ENCODE data around the gene IL17C. TPM values are rescaled to one million over a fixed set of nuclear protein-coding genes. Genes with fewer than 3 reads are reported as not detected.
A peak's percentile ranks its signal among the peaks of the same experiment; 100 is the strongest.

The IL17C gene
- total and polyA plus RNA-seq, 4 experiments from 2014 or later, result 0.44 TPM; not detected in 3

DNA sequence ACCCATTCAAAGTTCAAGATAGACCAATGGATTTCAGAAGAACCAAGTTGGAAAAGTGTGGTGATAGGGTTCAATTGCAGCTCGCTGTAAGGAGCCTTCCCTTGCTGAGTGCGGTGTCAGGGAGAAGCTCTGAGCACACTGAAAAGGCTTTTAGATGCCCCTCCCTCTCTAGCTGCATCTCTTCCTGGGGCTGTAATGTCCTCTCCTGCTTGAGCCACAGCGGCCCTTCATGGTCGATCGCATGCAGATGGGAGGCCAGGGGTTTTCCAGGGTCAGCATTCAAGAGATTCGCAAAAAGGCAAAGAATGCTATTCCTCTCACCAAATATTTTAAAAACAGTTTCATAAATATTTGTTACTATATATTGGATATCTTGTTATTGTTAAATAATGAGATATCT is 44.5 kb upstream of the IL17C start:
- CTCF ChIA-PET (ENCODE audit: partially characterized antibody), result interaction anchor here (1.4 kb wide), 1 partner anchor 93 kb away, joined by 3 read pairs; the partner anchor contains the start of gene SNAI3
- Histone ChIP-seq H3K36me3 (ENCODE audit: insufficient read depth, low read length) (peaks cover 26% of the 10 kb centered on the region), H3K27me3 (ENCODE audit: insufficient read depth, low read length) (no peaks in the 10 kb centered on the region), H3K27ac (ENCODE audit: low read depth, low read length) (no peak overlapping the region), H3K4me3 (ENCODE audit: low read length in 2 of 2) (no peak overlapping the region), H3K9me3 (ENCODE audit: control insufficient read depth in 1 of 2, low read length in 2 of 2) (no peaks in the 10 kb centered on the region), H3K4me1 (ENCODE audit: insufficient read depth, low read length) (peaks cover 26% of the 10 kb centered on the region)
- intact Hi-C loops (cut with micrococcal nuclease), result no loop called here
- H3K27ac Mint-ChIP-seq, result no peak overlapping the region
- no peaks in the 10 kb centered on the region for H3K27me3 Mint-ChIP-seq
- peaks cover 20 to 40% of the 10 kb centered on the region in 2 donors for H3K36me3 Mint-ChIP-seq
- DNase-seq, result no peak
- POLR2A ChIA-PET (ENCODE audit: partially characterized antibody), result interaction anchor here (1.0 kb wide), 1 partner anchor 26 kb away, joined by 3 read pairs; no protein-coding TSS in a partner anchor
- H3K4me1 Mint-ChIP-seq, result peaks cover 24 to 30% (median 25%) of the 10 kb centered on the region in 4 donors
- H3K4me3 Mint-ChIP-seq, result no peak overlapping the region
- H3K9me3 Mint-ChIP-seq, result no peaks in the 10 kb centered on the region

DNA sequence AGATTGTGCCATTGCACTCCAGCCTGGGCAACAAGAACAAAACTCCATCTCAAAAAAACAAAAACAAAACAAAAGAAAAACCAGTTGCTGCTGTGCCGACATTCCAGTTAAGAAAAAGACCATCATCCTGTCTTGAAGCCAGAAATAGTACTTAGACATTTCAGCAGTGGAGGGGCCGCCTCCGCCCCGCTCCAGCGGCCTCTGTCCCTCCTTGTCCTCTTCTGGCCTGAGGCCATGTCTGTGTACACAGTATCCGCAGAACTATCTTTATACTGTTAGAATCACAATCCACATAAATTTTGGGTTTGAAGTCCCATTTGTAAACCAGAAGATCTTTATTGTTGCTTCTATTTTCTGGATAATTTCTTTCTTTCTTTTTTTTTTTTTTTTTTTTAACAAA is 43.3 kb upstream of the IL17C start:
- ChIA-PET POLR2A (ENCODE audit: partially characterized antibody) (no interaction called here), CTCF (ENCODE audit: partially characterized antibody) (no interaction called here)
- intact Hi-C loops (cut with micrococcal nuclease), result no loop called here
- Histone ChIP-seq H3K27me3 (ENCODE audit: insufficient read depth, low read length) (no peaks in the 10 kb centered on the region), H3K27ac (ENCODE audit: low read depth, low read length) (no peak overlapping the region), H3K36me3 (ENCODE audit: insufficient read depth, low read length) (peaks cover 32% of the 10 kb centered on the region), H3K4me3 (ENCODE audit: low read length in 2 of 2) (no peak overlapping the region), H3K9me3 (ENCODE audit: control insufficient read depth in 1 of 2, low read length in 2 of 2) (no peaks in the 10 kb centered on the region), H3K4me1 (ENCODE audit: insufficient read depth, low read length) (peaks cover 14% of the 10 kb centered on the region)
- peak overlapping the region in 1 of 7 donors; percentile 42 for H3K27ac Mint-ChIP-seq
- DNase-seq, result no peak
- H3K4me1 Mint-ChIP-seq, result peaks cover 13 to 20% (median 16%) of the 10 kb centered on the region in 4 donors
- H3K4me3 Mint-ChIP-seq, result peak overlapping the region in 1 of 8 donors; percentile 15
- H3K27me3 Mint-ChIP-seq, result no peaks in the 10 kb centered on the region
- no peaks in the 10 kb centered on the region for H3K9me3 Mint-ChIP-seq
- H3K36me3 Mint-ChIP-seq, result peaks cover 20 to 40% of the 10 kb centered on the region in 2 donors

GRCh38 chr16:88595921-88596320 is 42.5 kb upstream of the IL17C start:
- H3K36me3 ChIP-seq (ENCODE audit: insufficient read depth, low read length), result peaks cover 38% of the 10 kb centered on the region
- H3K4me1 ChIP-seq (ENCODE audit: insufficient read depth, low read length), result peaks cover 11% of the 10 kb centered on the region
- ChIA-PET POLR2A (ENCODE audit: partially characterized antibody) (no interaction called here), CTCF (ENCODE audit: partially characterized antibody) (no interaction called here)
- H3K4me3 ChIP-seq (ENCODE audit: low read length in 2 of 2), result no peak overlapping the region
- no peaks in the 10 kb centered on the region for H3K27me3 ChIP-seq (ENCODE audit: insufficient read depth, low read length)
- Mint-ChIP-seq H3K4me1 (peaks cover 11 to 24% (median 15%) of the 10 kb centered on the region in 4 donors), H3K36me3 (peaks cover 24 to 42% of the 10 kb centered on the region in 2 donors), H3K27me3 (no peaks in the 10 kb centered on the region), H3K4me3 (no peak overlapping the region), H3K9me3 (no peaks in the 10 kb centered on the region), H3K27ac (no peak overlapping the region)
- no peaks in the 10 kb centered on the region for H3K9me3 ChIP-seq (ENCODE audit: control insufficient read depth in 1 of 2, low read length in 2 of 2)
- no peak overlapping the region for H3K27ac ChIP-seq (ENCODE audit: low read depth, low read length)
- DNase-seq, result no peak
- intact Hi-C loops (cut with micrococcal nuclease), result no loop called here

- CTCF ChIA-PET (ENCODE audit: partially characterized antibody), result interaction anchor here (0.9 kb wide), 1 partner anchor 24 kb away, joined by 4 read pairs; no protein-coding TSS in a partner anchor
- H3K27ac ChIP-seq (ENCODE audit: low read depth, low read length), result no peak overlapping the region
- POLR2A ChIA-PET (ENCODE audit: partially characterized antibody), result no interaction called here
These were observed 41.9 kb upstream of the IL17C start for GRCh38 chr16:88596483-88596882.

DNA sequence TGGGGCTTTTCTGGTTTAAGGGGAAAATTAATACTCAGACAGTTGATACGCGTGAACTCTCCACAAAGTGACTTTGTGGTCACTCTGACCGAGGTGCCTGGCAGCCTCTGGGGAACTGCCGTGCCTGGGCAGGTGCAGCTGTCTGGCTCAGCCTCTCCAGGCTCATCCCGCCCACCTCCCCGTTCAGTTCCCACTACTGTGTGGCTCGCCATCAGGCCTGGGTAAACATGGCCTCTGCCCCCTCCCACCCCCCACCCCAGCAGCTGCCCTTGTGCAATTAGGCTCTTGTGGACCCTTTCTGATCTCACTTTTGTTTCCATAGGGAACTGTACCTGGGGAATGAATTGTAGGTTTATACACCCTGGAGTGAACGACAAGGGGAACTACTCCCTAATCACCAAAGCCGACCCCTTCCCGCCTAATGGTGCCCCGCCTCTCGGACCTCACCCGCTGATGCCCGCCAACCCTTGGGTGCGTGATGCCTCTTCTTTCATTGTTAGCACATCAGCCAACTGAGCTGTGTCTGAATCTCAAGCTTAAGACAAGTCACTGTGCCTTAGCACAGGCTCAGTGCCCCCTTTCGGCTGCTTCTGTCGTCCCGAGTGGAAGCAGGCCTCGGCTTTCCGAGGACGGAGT is 40.4 kb upstream of the IL17C start:
- no peak overlapping the region for H3K4me3 ChIP-seq (ENCODE audit: low read length in 2 of 2)
- H3K4me1 Mint-ChIP-seq, result peaks cover 0 to 11% (median 6%) of the 10 kb centered on the region in 4 donors
- ChIA-PET CTCF (ENCODE audit: partially characterized antibody) (no interaction called here), POLR2A (ENCODE audit: partially characterized antibody) (no interaction called here)
- peaks cover 14 to 46% of the 10 kb centered on the region in 2 donors for H3K36me3 Mint-ChIP-seq
- DNase-seq, result no peak
- no peak overlapping the region for H3K27ac Mint-ChIP-seq
- H3K9me3 Mint-ChIP-seq, result no peaks in the 10 kb centered on the region
- H3K4me1 ChIP-seq (ENCODE audit: insufficient read depth, low read length), result no peaks in the 10 kb centered on the region
- H3K36me3 ChIP-seq (ENCODE audit: insufficient read depth, low read length), result peaks cover 46% of the 10 kb centered on the region
- H3K27me3 ChIP-seq (ENCODE audit: insufficient read depth, low read length), result no peaks in the 10 kb centered on the region
- intact Hi-C loops (cut with micrococcal nuclease), result no loop called here
- no peak overlapping the region for H3K4me3 Mint-ChIP-seq
- H3K27ac ChIP-seq (ENCODE audit: low read depth, low read length), result no peak overlapping the region
- no peaks in the 10 kb centered on the region for H3K27me3 Mint-ChIP-seq
- H3K9me3 ChIP-seq (ENCODE audit: control insufficient read depth in 1 of 2, low read length in 2 of 2), result no peaks in the 10 kb centered on the region

More at GRCh38 chr16:88596483-88596882, 41.9 kb upstream of the IL17C start:
- DNase-seq, result no peak
- no peak overlapping the region for H3K4me3 ChIP-seq (ENCODE audit: low read length in 2 of 2)
- Mint-ChIP-seq H3K27ac (peak overlapping the region in 1 of 7 donors; percentile 46), H3K4me1 (peaks cover 9 to 22% (median 14%) of the 10 kb centered on the region in 4 donors), H3K9me3 (no peaks in the 10 kb centered on the region), H3K4me3 (no peak overlapping the region), H3K27me3 (no peaks in the 10 kb centered on the region), H3K36me3 (peaks cover 23 to 45% of the 10 kb centered on the region in 2 donors)
- H3K36me3 ChIP-seq (ENCODE audit: insufficient read depth, low read length), result peaks cover 43% of the 10 kb centered on the region
- peaks cover 7% of the 10 kb centered on the region for H3K4me1 ChIP-seq (ENCODE audit: insufficient read depth, low read length)
- no peaks in the 10 kb centered on the region for H3K9me3 ChIP-seq (ENCODE audit: control insufficient read depth in 1 of 2, low read length in 2 of 2)
- H3K27me3 ChIP-seq (ENCODE audit: insufficient read depth, low read length), result no peaks in the 10 kb centered on the region
- intact Hi-C loops (cut with micrococcal nuclease), result no loop called here

DNA sequence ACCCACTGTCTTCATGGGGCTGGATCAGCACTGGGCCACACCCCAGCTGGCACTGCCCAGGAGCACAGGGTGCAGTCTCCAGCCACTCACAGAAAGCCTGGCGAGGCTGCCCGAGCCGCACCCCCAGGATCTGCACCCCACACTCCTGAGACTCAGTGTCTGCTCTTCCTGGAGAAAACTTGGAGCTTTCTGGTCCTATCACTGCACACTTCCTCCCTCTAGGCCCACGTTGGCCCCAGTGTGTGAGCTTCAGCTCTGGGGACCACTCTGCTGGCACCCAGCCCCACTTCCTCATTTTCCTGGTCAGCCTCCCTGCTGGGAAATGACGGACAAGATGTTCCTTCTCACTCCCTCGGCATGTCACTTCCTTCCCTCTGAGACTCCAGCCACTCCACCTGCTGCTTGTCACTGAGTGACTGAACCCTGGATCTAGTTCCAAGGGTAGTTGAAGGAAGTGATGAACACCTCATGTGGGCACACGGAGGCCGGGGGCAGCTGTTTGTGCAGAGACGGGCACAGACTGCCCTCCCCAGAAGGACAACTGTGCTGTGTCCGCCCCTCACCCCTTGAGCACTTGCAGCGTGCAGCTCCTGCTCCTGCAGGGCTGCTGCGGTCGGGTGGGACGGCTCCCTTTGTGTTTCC is 39.2 kb upstream of the IL17C start:
- no peak for DNase-seq
- ChIA-PET POLR2A (ENCODE audit: partially characterized antibody) (interaction anchor here (0.8 kb wide), 1 partner anchor 15 kb away, joined by 3 read pairs; no protein-coding TSS in a partner anchor), CTCF (ENCODE audit: partially characterized antibody) (interaction anchor here (0.9 kb wide), 1 partner anchor 81 kb away, joined by 3 read pairs; no protein-coding TSS in a partner anchor)
- Histone ChIP-seq H3K4me3 (ENCODE audit: low read length in 2 of 2) (no peak overlapping the region), H3K9me3 (ENCODE audit: control insufficient read depth in 1 of 2, low read length in 2 of 2) (no peaks in the 10 kb centered on the region), H3K27me3 (ENCODE audit: insufficient read depth, low read length) (no peaks in the 10 kb centered on the region), H3K36me3 (ENCODE audit: insufficient read depth, low read length) (peaks cover 36% of the 10 kb centered on the region), H3K4me1 (ENCODE audit: insufficient read depth, low read length) (no peaks in the 10 kb centered on the region), H3K27ac (ENCODE audit: low read depth, low read length) (no peak overlapping the region)
- Mint-ChIP-seq H3K4me1 (peaks cover 0 to 9% (median 5%) of the 10 kb centered on the region in 4 donors), H3K9me3 (no peaks in the 10 kb centered on the region), H3K4me3 (no peak overlapping the region), H3K27ac (peak overlapping the region in 2 of 7 donors; percentile 10 to 66), H3K27me3 (no peaks in the 10 kb centered on the region), H3K36me3 (peaks cover 16 to 41% of the 10 kb centered on the region in 2 donors)
- intact Hi-C loops (cut with micrococcal nuclease), result no loop called here

DNA sequence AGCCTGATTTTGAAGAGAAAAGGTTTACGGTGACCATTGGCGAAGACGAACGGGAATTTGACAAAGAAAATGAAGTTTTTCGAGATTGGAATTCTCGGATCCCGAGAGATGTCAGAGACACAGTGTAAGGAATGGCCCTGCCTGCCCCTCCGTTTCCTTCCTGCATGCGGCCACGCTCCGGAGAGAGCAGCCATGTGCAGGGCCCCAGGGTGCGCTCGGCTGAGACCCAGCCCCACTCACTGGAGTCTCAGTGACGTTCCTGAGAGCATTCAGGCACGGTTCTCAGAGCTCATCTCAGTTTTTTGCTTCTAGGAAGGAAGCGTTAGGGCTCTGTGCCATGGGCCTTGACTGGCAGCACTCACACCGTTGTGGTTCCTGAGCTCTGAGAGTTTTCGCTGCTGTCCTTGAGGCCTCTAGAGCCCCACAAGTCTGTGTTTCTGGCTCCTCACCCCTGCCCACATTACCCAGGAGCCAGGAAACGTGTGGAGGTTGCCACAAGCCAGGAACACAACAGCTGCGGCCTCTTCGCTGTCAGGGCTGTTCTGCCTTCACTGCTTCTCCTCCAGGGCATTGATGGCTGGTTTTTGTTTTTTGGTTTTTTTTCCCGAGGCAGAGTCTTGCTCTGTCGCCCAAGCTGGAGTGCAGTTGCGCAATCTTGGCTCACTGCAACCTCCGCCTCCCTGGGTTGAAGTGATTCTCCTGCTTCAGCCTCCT is 38.4 kb upstream of the IL17C start:
- Mint-ChIP-seq H3K4me3 (no peak overlapping the region), H3K27me3 (no peaks in the 10 kb centered on the region), H3K4me1 (peaks cover 0 to 9% (median 3%) of the 10 kb centered on the region in 4 donors), H3K36me3 (peaks cover 16 to 44% of the 10 kb centered on the region in 2 donors), H3K9me3 (no peaks in the 10 kb centered on the region), H3K27ac (peak overlapping the region in 1 of 7 donors; percentile 50)
- DNase-seq, result no peak
- ChIA-PET CTCF (ENCODE audit: partially characterized antibody) (interaction anchor here (0.5 to 0.9 kb wide), 2 partner anchors 80 to 143 kb away, joined by 3 read pairs; no protein-coding TSS in a partner anchor), POLR2A (ENCODE audit: partially characterized antibody) (no interaction called here)
- Histone ChIP-seq H3K9me3 (ENCODE audit: control insufficient read depth in 1 of 2, low read length in 2 of 2) (no peaks in the 10 kb centered on the region), H3K4me1 (ENCODE audit: insufficient read depth, low read length) (no peaks in the 10 kb centered on the region), H3K27ac (ENCODE audit: low read depth, low read length) (no peak overlapping the region), H3K27me3 (ENCODE audit: insufficient read depth, low read length) (no peaks in the 10 kb centered on the region), H3K36me3 (ENCODE audit: insufficient read depth, low read length) (peaks cover 41% of the 10 kb centered on the region), H3K4me3 (ENCODE audit: low read length in 2 of 2) (no peak overlapping the region)
- intact Hi-C loops (cut with micrococcal nuclease), result no loop called here
